Kidney (tissue), 14 donors: ENCODE results near the gene CP. TPM values are rescaled to one million over a fixed set of nuclear protein-coding genes. Genes with fewer than 3 reads are reported as not detected.

Experiments used
- DNase-seq, 5 donors: peaks; one replicate each; pipeline ENCODE4 v3.0.0-alpha.2; 2013 to 2020
- FAIRE-seq: peaks from 2 replicates; lab custom pipeline; 2012; peaks lifted over from hg19 to GRCh38; lab: Jason Lieb, UNC
- H3K27ac ChIP-seq, 2 donors: one replicate each; pipeline ENCODE4 v1.7.0; 2013; ENCODE audit warnings: low read depth in 2 of 2, low read length in 2 of 2, inconsistent platforms in 1 of 2
- H3K27me3 ChIP-seq: one replicate; pipeline ENCODE4 v1.7.1; 2013; ENCODE audit warnings: low read length, inconsistent platforms; ENCODE audit not compliant: control insufficient read depth, insufficient read depth
- H3K36me3 ChIP-seq, 3 donors: one replicate each; pipeline versions ENCODE4 v1.7.0 to v1.7.1; 2013; ENCODE audit warnings: low read length in 3 of 3, control low read depth in 1 of 3, inconsistent platforms in 1 of 3; ENCODE audit not compliant: insufficient read depth in 3 of 3, control insufficient read depth in 2 of 3
- H3K4me1 ChIP-seq, 3 donors: one replicate each; pipeline versions ENCODE4 v1.7.0 to v1.7.1; 2013; ENCODE audit warnings: low read length in 3 of 3, inconsistent platforms in 1 of 3, low read depth in 1 of 3; ENCODE audit not compliant: control insufficient read depth in 2 of 3, insufficient read depth in 2 of 3
- H3K4me3 ChIP-seq, 3 donors: one replicate each; pipeline versions ENCODE4 v1.7.0 to v1.8.1; 2013; ENCODE audit warnings: low read length in 3 of 3, control low read depth in 1 of 3, inconsistent platforms in 1 of 3
- H3K9ac ChIP-seq, 3 donors: one replicate each; pipeline versions ENCODE4 v1.7.0 to v1.7.1; 2013; ENCODE audit warnings: low read length in 3 of 3, control low read depth in 1 of 3, inconsistent platforms in 1 of 3
- H3K9me3 ChIP-seq, 3 donors: one replicate each; pipeline versions ENCODE4 v1.7.0 to v1.7.1; 2013; ENCODE audit warnings: low read length in 3 of 3, control low read depth in 1 of 3, inconsistent platforms in 1 of 3; ENCODE audit not compliant: control insufficient read depth in 2 of 3, insufficient read depth in 1 of 3
- intact Hi-C: fragments of 100-400 bp; cut with DNase I; formaldehyde crosslinking; loops from one replicate; pipeline ENCODE4 v1.11.1; 2022
- polyA plus RNA-seq: library from polyadenylated mRNA; stranded (reverse); fragments of 350-450 nt; fragmentation: Illumina TruSeq; extraction: RNeasy Lipid Tissue Mini Kit (QIAGEN cat#74804); gene quantifications from one replicate; pipeline ENCODE4 v1.2.3, GENCODE V29; 2014; ENCODE audit warnings: low read depth, low replicate concordance; ENCODE audit not compliant: insufficient read depth
- total RNA-seq: library from RNA; stranded (reverse); fragmentation: NEBNext Ultra II Directional; extraction: Animal tissue kit (Norgen Biotek cat#: 25700); gene quantifications from one replicate; pipeline ENCODE4 v1.2.1, GENCODE V29; 2021
- TF ChIP-seq, protein P1 (sequence below): IDR thresholded peaks from 3 replicates; pipeline ENCODE4 v1.5.1; 2012; ENCODE audit warnings: mild to moderate bottlenecking, moderate library complexity, borderline replicate concordance; ENCODE audit not compliant: insufficient read depth; ENCODE audit errors: extremely low read depth
- donor health status: control.
- donor health status: control.
- donor health status: control.
- donor health status: control.
- donor health status: control.
- donor health status: DM: yes; HTN: yes; CAD: no.
- donor health status: Normal renal cell carcinoma (clear cell type).

CP gene
- total and polyA plus RNA-seq, 2 donors from 2014 or later, result 5.3 to 72.1 TPM

DNA sequence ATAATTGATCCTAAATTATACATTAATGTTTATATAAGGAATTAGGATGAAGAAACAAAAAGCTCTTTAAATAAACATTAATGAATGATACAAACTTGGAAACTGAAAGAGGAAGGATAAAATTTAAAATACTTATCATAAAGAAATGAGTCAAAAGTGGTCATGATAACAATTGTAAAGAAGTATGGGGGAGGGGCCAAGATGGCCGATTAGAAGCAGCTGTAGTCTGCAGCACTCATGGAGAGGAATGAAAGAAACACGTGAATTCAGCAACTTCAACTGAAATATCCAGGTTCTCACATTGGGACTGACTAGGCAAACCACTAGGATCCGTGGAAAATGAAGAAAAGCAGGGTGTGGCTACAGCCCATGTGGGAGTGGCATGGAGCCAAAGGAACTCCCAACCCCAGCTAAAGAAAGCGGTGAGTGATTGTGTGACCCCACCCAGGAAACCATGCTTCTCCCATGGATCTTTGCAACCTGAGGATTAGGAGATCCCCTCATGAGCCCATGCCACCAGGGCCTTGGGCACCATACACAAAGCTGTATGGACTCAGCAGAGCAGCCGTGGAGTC is 13.1 kb upstream of the CP start:
- DNase-seq, result no peak
- H3K36me3 ChIP-seq, result no peaks in the 10 kb centered on the region
- TF ChIP-seq, protein P1, sequence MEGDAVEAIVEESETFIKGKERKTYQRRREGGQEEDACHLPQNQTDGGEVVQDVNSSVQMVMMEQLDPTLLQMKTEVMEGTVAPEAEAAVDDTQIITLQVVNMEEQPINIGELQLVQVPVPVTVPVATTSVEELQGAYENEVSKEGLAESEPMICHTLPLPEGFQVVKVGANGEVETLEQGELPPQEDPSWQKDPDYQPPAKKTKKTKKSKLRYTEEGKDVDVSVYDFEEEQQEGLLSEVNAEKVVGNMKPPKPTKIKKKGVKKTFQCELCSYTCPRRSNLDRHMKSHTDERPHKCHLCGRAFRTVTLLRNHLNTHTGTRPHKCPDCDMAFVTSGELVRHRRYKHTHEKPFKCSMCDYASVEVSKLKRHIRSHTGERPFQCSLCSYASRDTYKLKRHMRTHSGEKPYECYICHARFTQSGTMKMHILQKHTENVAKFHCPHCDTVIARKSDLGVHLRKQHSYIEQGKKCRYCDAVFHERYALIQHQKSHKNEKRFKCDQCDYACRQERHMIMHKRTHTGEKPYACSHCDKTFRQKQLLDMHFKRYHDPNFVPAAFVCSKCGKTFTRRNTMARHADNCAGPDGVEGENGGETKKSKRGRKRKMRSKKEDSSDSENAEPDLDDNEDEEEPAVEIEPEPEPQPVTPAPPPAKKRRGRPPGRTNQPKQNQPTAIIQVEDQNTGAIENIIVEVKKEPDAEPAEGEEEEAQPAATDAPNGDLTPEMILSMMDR, result no peak
- H3K4me1 ChIP-seq, result peaks cover 0 to 2% (median 0%) of the 10 kb centered on the region in 3 donors
- H3K9ac ChIP-seq, result no peak overlapping the region
- no peaks in the 10 kb centered on the region for H3K9me3 ChIP-seq
- no peak overlapping the region for H3K27ac ChIP-seq
- H3K4me3 ChIP-seq, result no peak overlapping the region
- intact Hi-C loops, result no loop called here
- no peaks in the 10 kb centered on the region for H3K27me3 ChIP-seq
- no peak for FAIRE-seq

DNA sequence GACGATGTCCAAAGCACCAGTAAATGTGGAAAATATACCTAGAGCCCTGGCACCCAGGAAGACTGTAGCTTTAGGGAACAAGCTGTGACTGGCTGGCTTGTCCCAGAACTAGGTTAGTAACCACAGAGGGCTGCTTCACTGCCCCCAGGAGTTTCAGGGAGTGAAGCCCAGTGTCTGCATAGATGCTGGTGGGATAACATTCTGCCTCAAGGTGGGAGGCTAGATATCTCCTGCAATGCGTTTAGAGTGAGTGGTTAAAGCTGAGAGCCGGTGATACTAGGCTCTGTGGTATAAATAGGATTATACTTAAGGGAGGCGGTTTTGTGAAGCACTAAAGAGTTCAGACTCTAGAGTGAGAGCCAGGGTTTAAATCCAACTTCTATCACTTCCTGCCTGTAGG is 11.7 kb upstream of the CP start:
- no peak for DNase-seq
- Histone ChIP-seq H3K27ac (no peak overlapping the region), H3K4me1 (peaks cover 0 to 2% (median 0%) of the 10 kb centered on the region in 3 donors), H3K9ac (no peak overlapping the region), H3K4me3 (no peak overlapping the region), H3K27me3 (no peaks in the 10 kb centered on the region), H3K9me3 (no peaks in the 10 kb centered on the region), H3K36me3 (no peaks in the 10 kb centered on the region)
- TF ChIP-seq, protein P1, result no peak
- FAIRE-seq, result no peak
- intact Hi-C loops, result no loop called here

DNA sequence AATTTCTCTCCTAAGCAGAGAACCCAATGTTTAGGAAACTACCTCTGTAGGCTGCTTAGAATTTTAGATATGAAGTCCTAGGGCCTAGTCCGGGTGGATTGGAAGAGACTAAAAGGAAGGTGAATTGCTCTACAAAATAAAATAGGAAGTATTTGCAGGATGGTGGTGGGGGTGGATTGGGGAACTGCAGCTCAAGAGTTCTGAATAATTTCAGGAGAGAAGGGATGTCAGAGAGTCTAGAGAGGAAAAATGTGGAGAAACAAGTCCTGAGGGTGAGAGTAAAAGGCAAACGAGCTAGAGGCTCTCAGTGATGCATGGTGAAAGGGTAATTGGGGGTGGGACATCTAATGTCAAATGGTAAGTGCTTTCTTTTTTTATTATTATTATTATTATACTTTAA is 10.2 kb upstream of the CP start:
- H3K4me1 ChIP-seq, result peaks cover 0 to 2% (median 0%) of the 10 kb centered on the region in 3 donors
- DNase-seq (no peak), FAIRE-seq (no peak)
- H3K4me3 ChIP-seq, result no peak overlapping the region
- TF ChIP-seq, protein P1, result no peak
- H3K36me3 ChIP-seq, result no peaks in the 10 kb centered on the region
- H3K9me3 ChIP-seq, result no peaks in the 10 kb centered on the region
- intact Hi-C loops, result no loop called here
- H3K9ac ChIP-seq, result no peak overlapping the region
- H3K27ac ChIP-seq, result no peak overlapping the region
- H3K27me3 ChIP-seq, result no peaks in the 10 kb centered on the region
